Measurements from ENCODE around the gene TSEN2.
A peak's percentile ranks its signal among the peaks of the same experiment; 100 is the strongest.
"Not testable (repeated sequence)": the region's sequence is repeated elsewhere in the genome, so short reads cannot be mapped to it uniquely, and the experiment has no call there.

The TSEN2 gene

GRCh38 chr3:12452361-12453330, 31.6 kb upstream of the TSEN2 start:
- DNase-seq, result no peak

- no peak for DNase-seq
These were observed 30.0 kb upstream of the TSEN2 start for GRCh38 chr3:12454076-12454815.

- DNase-seq, result no peak
These were observed 29.5 kb upstream of the TSEN2 start for GRCh38 chr3:12454816-12455121.

GRCh38 chr3:12455740-12456139, 28.5 kb upstream of the TSEN2 start:
- DNase-seq, result no peak

- DNase-seq, result no peak
These were observed 27.8 kb upstream of the TSEN2 start for GRCh38 chr3:12456441-12456840.

- not testable (repeated sequence) for DNase-seq
These were observed 26.9 kb upstream of the TSEN2 start for GRCh38 chr3:12457380-12457779.

- DNase-seq, result no peak
These were observed 25.4 kb upstream of the TSEN2 start for GRCh38 chr3:12458901-12459300.

- no peak for DNase-seq
These were observed 24.2 kb upstream of the TSEN2 start for GRCh38 chr3:12460127-12460526.

- peak; percentile 38 for DNase-seq
These were observed 23.1 kb upstream of the TSEN2 start for GRCh38 chr3:12461097-12461649.

GRCh38 chr3:12462159-12462947, 21.9 kb upstream of the TSEN2 start:
- peak; percentile 37 for DNase-seq

GRCh38 chr3:12463686-12464085, 20.6 kb upstream of the TSEN2 start:
- no peak for DNase-seq

- DNase-seq, result no peak
These were observed 20.1 kb upstream of the TSEN2 start for GRCh38 chr3:12464181-12464580.

GRCh38 chr3:12465151-12465835, 19.0 kb upstream of the TSEN2 start:
- no peak for DNase-seq

- DNase-seq, result no peak
These were observed 18.4 kb upstream of the TSEN2 start for GRCh38 chr3:12465836-12466225.

- no peak for DNase-seq
These were observed 16.5 kb upstream of the TSEN2 start for GRCh38 chr3:12467746-12468145.

GRCh38 chr3:12468276-12468675, 16.0 kb upstream of the TSEN2 start:
- DNase-seq, result no peak

GRCh38 chr3:12468757-12469156, 15.5 kb upstream of the TSEN2 start:
- no peak for DNase-seq

GRCh38 chr3:12469222-12469621, 15.1 kb upstream of the TSEN2 start:
- not testable (repeated sequence) for DNase-seq

GRCh38 chr3:12470111-12470510, 14.2 kb upstream of the TSEN2 start:
- DNase-seq, result no peak

GRCh38 chr3:12470680-12471079, 13.6 kb upstream of the TSEN2 start:
- DNase-seq, result no peak

GRCh38 chr3:12471241-12471640, 13.0 kb upstream of the TSEN2 start:
- DNase-seq, result peak; percentile 77

GRCh38 chr3:12472000-12472610, 12.2 kb upstream of the TSEN2 start:
- no peak for DNase-seq

Data from stimulated activated CD8-positive, alpha-beta memory T cell treated with anti-CD3 and anti-CD28 coated beads, Interleukin-4, amount 100 ng/mL, for 48 hours (primary cell).